ENCODE measurements around the gene SETD6. TPM values are rescaled to one million over a fixed set of nuclear protein-coding genes. Genes with fewer than 3 reads are reported as not detected.
A peak's percentile ranks its signal among the peaks of the same experiment; 100 is the strongest.

Gene SETD6
- total and polyA plus RNA-seq, 2 of the 13 experiments (the other 11 are each of a cell fraction or from before 2014, with no cell fraction given): 24.0 to 25.7 TPM

GRCh38 chr16:58494981-58495520, 20.3 kb upstream of the SETD6 start:
- H3K27ac ChIP-seq (ENCODE audit: extremely low read length, insufficient read depth, low read length): no peak overlapping the region
- ChIA-PET POLR2A (no interaction called here), CTCF (ENCODE audit: low intra/inter-chr PET ratio, low total read pairs) (interaction anchor here (0.8 kb wide), 1 partner anchor 143 kb away, joined by 3 read pairs; no protein-coding TSS in a partner anchor)
- no TSS peak for BruUV-seq (replicated peaks)
- 0% methylated on average over 8 of the region's 8 CpGs for WGBS (ENCODE audit: low lambda C conversion rate)
- ATAC-seq (peak; percentile 72), DNase-seq (ENCODE audit: low spot score) (peak; percentile 96), FAIRE-seq (peak; percentile 97)
- intact Hi-C loops (cut with micrococcal nuclease; ENCODE audit: unreplicated experiment) (loop anchor here (5.0 kb wide), 1 partner anchor 262 kb away; no protein-coding TSS in a partner anchor), in situ Hi-C loops (cut with HindIII; ENCODE audit: extremely low pct_ligation_motif_present, low pct_unique_long_range_greater_than_20kb) (no loop called here)
- no peaks in the 10 kb centered on the region for H3K36me3 ChIP-seq (replicated peaks in 1 of 2; ENCODE audit: control insufficient read depth in 1 of 2, insufficient read depth in 2 of 2, low read length in 2 of 2)
- H3K9ac ChIP-seq (ENCODE audit: insufficient read depth, low read depth, low read length): no peak overlapping the region
- H3K9me3 ChIP-seq (ENCODE audit: low read length): no peaks in the 10 kb centered on the region
- H3K4me2 ChIP-seq (ENCODE audit: low read depth, low read length): no peak overlapping the region
- no peak overlapping the region for H3K4me3 ChIP-seq (replicated peaks in 1 of 3; ENCODE audit: insufficient read depth in 1 of 3, low read depth in 2 of 3, low read length in 3 of 3)
- H3K27me3 ChIP-seq (ENCODE audit: control insufficient read depth in 1 of 2, insufficient read depth in 2 of 2, low read length in 2 of 2): peaks cover 0 to 18% of the 10 kb centered on the region in 2 experiments; a peak in 2 of 5 replicates
- H4K20me1 ChIP-seq (ENCODE audit: insufficient read depth, low read length): no peaks in the 10 kb centered on the region
- no peak overlapping the region for H2AFZ ChIP-seq (ENCODE audit: low read length)
- H3K79me2 ChIP-seq (ENCODE audit: insufficient read depth, low read length): no peaks in the 10 kb centered on the region
- peaks cover 16% of the 10 kb centered on the region for H3K4me1 ChIP-seq (ENCODE audit: insufficient read depth, low read length)
- TF ChIP-seq FOXK2 (IDR thresholded peaks at IDR 0.05): peak; percentile 57; the same call in 1 of the 2 replicates
- TF ChIP-seq FOXO4 (CRISPR knock-in tag; conservative IDR thresholded peaks at IDR 0.05): no peak
- peak; percentile 50; the same call in 1 of the 2 replicates for TF ChIP-seq NFYB (CRISPR knock-in tag; IDR thresholded peaks at IDR 0.05)
- TF ChIP-seq KLF12 (CRISPR knock-in tag; IDR thresholded peaks at IDR 0.05; ENCODE audit: borderline replicate concordance): no peak
- TF ChIP-seq XRCC5 (optimal IDR thresholded peaks at IDR 0.05; ENCODE audit: low read length): peak; percentile 82
- TF ChIP-seq, protein P1, sequence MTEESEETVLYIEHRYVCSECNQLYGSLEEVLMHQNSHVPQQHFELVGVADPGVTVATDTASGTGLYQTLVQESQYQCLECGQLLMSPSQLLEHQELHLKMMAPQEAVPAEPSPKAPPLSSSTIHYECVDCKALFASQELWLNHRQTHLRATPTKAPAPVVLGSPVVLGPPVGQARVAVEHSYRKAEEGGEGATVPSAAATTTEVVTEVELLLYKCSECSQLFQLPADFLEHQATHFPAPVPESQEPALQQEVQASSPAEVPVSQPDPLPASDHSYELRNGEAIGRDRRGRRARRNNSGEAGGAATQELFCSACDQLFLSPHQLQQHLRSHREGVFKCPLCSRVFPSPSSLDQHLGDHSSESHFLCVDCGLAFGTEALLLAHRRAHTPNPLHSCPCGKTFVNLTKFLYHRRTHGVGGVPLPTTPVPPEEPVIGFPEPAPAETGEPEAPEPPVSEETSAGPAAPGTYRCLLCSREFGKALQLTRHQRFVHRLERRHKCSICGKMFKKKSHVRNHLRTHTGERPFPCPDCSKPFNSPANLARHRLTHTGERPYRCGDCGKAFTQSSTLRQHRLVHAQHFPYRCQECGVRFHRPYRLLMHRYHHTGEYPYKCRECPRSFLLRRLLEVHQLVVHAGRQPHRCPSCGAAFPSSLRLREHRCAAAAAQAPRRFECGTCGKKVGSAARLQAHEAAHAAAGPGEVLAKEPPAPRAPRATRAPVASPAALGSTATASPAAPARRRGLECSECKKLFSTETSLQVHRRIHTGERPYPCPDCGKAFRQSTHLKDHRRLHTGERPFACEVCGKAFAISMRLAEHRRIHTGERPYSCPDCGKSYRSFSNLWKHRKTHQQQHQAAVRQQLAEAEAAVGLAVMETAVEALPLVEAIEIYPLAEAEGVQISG (CRISPR knock-in tag; IDR thresholded peaks at IDR 0.05): no peak
- TF ChIP-seq ZNF598 (CRISPR knock-in tag; IDR thresholded peaks at IDR 0.05; ENCODE audit: borderline replicate concordance): no peak
- TF ChIP-seq ZNF660 (CRISPR knock-in tag; IDR thresholded peaks at IDR 0.05; ENCODE audit: borderline replicate concordance, low read depth): no peak
- TF ChIP-seq ZNF282 (IDR thresholded peaks at IDR 0.05; ENCODE audit: partially characterized antibody): no peak
- no peak for TF ChIP-seq SP5 (CRISPR knock-in tag; IDR thresholded peaks at IDR 0.05; ENCODE audit: borderline replicate concordance, low read depth)
- TF ChIP-seq NRL (CRISPR knock-in tag; IDR thresholded peaks at IDR 0.05; ENCODE audit: borderline replicate concordance): peak; percentile 33; the same call in 1 of the 2 replicates
- peak; percentile 99 for TF ChIP-seq RFX3 (CRISPR knock-in tag; IDR thresholded peaks at IDR 0.05)
- TF ChIP-seq SMC3 (IDR thresholded peaks at IDR 0.05; ENCODE audit: low read length): peak; percentile 11; the same call in 1 of the 2 replicates
- peak; percentile 96 for TF ChIP-seq MAFF (IDR thresholded peaks at IDR 0.05; ENCODE audit: low read depth, low read length)
- peak; percentile 86; the same call in 1 of the 2 replicates for TF ChIP-seq RFXANK (CRISPR knock-in tag; IDR thresholded peaks at IDR 0.05)
- peak; percentile 41 for TF ChIP-seq FOSL2 (CRISPR knock-in tag; IDR thresholded peaks at IDR 0.05)
- peak; percentile 62 for TF ChIP-seq NFYC (CRISPR knock-in tag; IDR thresholded peaks at IDR 0.05)
- 0 out of 2 replicates have a peak, but pooled peaks have one; percentile 25 for TF ChIP-seq THAP11 (CRISPR knock-in tag; IDR thresholded peaks at IDR 0.05)
- TF ChIP-seq RFXAP (CRISPR knock-in tag; IDR thresholded peaks at IDR 0.05; ENCODE audit: borderline replicate concordance): peak; percentile 88
- no peak for TF ChIP-seq ZNF83 (CRISPR knock-in tag; IDR thresholded peaks at IDR 0.05; ENCODE audit: borderline replicate concordance)
- peak; percentile 96 for TF ChIP-seq MYNN (CRISPR knock-in tag; IDR thresholded peaks at IDR 0.05; ENCODE audit: low read depth)
- TF ChIP-seq, protein P2, sequence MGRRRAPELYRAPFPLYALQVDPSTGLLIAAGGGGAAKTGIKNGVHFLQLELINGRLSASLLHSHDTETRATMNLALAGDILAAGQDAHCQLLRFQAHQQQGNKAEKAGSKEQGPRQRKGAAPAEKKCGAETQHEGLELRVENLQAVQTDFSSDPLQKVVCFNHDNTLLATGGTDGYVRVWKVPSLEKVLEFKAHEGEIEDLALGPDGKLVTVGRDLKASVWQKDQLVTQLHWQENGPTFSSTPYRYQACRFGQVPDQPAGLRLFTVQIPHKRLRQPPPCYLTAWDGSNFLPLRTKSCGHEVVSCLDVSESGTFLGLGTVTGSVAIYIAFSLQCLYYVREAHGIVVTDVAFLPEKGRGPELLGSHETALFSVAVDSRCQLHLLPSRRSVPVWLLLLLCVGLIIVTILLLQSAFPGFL (CRISPR knock-in tag; IDR thresholded peaks at IDR 0.05): no peak
- TF ChIP-seq ZEB1 (IDR thresholded peaks at IDR 0.05; ENCODE audit: insufficient replicate concordance, low read depth): no peak

All from HepG2 (cell line).